NT2/D1 (cell line): ENCODE results near the gene TIRAP.

Source experiments
- SUZ12 ChIP-seq: IDR thresholded peaks from 2 replicates; pipeline ENCODE4 v1.6.1; 2011; ENCODE audit not compliant: insufficient read length, insufficient read depth; ENCODE audit errors: extremely low read depth
- YY1 ChIP-seq: IDR thresholded peaks from 2 replicates; pipeline ENCODE4 v1.6.1; 2011; ENCODE audit not compliant: insufficient read length, insufficient read depth
- ZNF274 ChIP-seq: IDR thresholded peaks from 2 replicates; pipeline ENCODE4 v1.6.1; 2011; ENCODE audit warnings: mild to moderate bottlenecking, low read depth, low read length

- TF ChIP-seq SUZ12 (no peak), ZNF274 (no peak), YY1 (no peak)
Observed at GRCh38 chr11:126279191-126279590, 3.7 kb upstream of the TIRAP start.
